ENCODE results near the gene FAM3B. TPM values are rescaled to one million over a fixed set of nuclear protein-coding genes. Genes with fewer than 3 reads are reported as not detected.
"Not testable (repeated sequence)": the region's sequence is repeated elsewhere in the genome, so short reads cannot be mapped to it uniquely, and the experiment has no call there.

The FAM3B gene
- polyA plus RNA-seq, 4 donors, result 15.2 to 25.2 (median 24.4) TPM

DNA sequence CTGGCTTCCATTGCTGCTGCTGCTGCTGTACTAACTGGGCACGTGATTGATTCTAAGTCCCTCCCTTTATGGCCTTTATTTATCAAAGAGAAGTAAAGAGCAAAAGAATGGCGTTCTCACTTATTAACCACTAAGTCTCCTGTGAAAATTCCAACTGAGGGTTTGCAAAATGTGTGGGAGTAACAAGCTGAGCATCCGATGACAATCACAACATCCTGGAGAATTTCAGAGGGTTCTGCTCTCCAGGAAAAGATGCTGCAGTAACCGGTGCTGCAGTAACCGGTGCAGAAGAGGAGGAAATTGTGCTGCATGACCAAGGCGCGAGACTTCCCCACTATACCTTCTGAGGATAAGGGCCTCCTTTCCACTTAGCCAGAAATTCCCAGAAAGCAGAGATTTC lies 32.5 kb downstream of the FAM3B start:
- no peak for DNase-seq (ENCODE audit: low read depth in 4 of 4, low spot score in 3 of 4)

DNA sequence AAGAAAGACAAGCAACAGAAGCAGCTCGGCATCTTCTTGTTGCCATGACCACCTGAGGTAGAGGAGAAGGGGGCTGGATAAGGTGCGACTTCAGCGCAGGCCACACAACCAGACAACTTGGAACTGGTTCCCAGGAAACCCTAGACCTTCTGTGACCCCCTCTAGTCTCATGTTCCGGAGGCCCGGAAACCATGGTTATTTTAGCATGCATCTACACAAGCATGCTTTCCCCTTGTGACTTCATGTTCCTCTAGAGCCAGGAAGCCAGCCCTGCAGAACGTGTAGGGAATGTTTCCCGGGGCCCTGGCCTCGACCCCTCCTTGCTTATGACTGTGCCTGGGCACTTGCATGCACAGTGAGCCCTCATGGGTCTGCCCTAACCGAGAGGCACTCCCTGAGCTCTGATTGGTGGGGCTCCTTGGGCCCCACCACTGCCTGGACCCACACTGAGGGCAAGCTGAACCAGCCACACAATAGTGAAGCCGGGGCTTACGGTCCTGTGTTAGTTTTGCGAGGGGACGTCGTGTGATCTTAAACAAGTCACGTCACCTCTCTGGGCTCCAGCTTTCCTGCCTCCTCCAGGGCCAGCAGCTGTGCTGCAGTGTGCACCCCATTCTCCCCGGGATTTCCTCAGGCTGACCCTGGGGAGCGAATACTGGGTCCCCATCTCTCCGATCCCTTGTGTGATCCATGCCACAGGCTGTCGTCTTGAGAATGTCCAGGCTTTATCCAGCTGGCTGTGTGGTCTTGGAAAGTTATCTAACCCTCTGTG lies 33.2 kb downstream of the FAM3B start:
- no peak for DNase-seq (ENCODE audit: low read depth in 4 of 4, low spot score in 3 of 4)

GRCh38 chr21:41350436-41351155 lies 34.0 kb downstream of the FAM3B start:
- no peak for DNase-seq (ENCODE audit: low read depth in 4 of 4, low spot score in 3 of 4)

GRCh38 chr21:41357546-41357945 lies 40.9 kb downstream of the FAM3B start:
- no peak for DNase-seq (ENCODE audit: low read depth in 4 of 4, low spot score in 3 of 4)

- DNase-seq (ENCODE audit: low read depth in 4 of 4, low spot score in 3 of 4), result no peak
These were observed 41.9 kb downstream of the FAM3B start for GRCh38 chr21:41358193-41359166.

GRCh38 chr21:41359286-41359685 lies 42.7 kb downstream of the FAM3B start:
- no peak for DNase-seq (ENCODE audit: low read depth in 4 of 4, low spot score in 3 of 4)

DNA sequence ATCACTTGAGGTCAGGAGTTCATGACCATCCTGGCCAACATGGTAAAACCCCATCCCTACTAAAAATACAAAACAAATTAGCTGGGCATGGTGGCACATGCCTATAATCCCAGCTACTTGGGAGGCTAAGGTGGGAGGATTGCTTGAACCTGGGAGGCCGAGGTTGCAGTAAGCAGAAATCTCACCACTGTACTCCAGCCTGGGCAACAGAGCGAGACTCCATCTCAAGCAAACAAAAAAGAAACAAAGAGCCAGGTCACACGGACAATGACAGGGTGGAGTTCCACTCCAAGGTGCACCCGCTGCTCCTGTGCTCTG lies 43.1 kb downstream of the FAM3B start:
- DNase-seq (ENCODE audit: low read depth in 4 of 4, low spot score in 3 of 4), result not testable (repeated sequence)

GRCh38 chr21:41360072-41360821 lies 43.6 kb downstream of the FAM3B start:
- DNase-seq (ENCODE audit: low read depth in 4 of 4, low spot score in 3 of 4), result no peak

- DNase-seq (ENCODE audit: low read depth in 4 of 4, low spot score in 3 of 4), result no peak
These were observed 44.6 kb downstream of the FAM3B start for GRCh38 chr21:41361053-41361785.

- no peak for DNase-seq (ENCODE audit: low read depth in 4 of 4, low spot score in 3 of 4)
These were observed 45.4 kb downstream of the FAM3B start, which contains the start of gene MX2 for GRCh38 chr21:41361786-41362604. MX2 (plus strand) TSS chr21:41362027; CDS start chr21:41376907, 14,880 bp downstream.

DNA sequence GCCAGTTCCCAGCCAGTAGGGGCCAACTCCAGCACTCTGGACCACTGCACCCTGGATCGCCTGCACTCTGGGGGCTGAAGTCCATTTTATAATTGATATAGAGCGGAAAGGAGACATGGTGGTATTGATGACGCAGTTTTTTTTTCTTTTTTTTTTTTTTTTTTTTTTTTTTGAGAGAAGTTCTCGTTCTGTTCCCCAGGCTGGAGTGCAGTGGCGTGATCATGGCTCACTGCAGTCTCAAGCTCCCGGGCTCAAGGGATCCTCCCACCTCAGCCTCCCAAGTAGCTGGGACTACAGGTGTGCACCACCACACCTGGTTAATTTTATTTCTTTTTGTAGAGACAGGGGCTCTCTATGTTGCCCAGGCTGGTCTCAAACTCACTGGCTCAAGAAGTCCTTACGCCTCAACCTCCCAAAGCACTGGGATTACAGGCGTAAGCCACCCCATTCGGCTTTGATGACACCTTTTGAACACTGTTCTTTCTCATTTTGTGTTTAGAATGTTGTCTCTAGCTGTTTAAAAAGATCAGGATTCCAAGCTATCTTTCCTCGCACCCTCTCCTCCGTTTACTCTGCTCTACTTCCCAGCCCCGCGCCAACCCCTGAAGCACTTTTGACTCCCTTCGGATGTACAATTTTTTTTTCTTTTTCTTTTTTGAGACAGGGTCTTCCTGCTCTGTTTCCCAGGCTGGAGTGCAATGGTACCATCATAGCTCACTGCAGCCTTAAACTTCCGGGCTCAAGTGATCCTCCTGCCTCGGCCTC lies 46.2 kb downstream of the FAM3B start:
- DNase-seq (ENCODE audit: low read depth in 4 of 4, low spot score in 3 of 4), result no peak

GRCh38 chr21:41363370-41364270 lies 47.0 kb downstream of the FAM3B start:
- no peak for DNase-seq (ENCODE audit: low read depth in 4 of 4, low spot score in 3 of 4)

- DNase-seq (ENCODE audit: low read depth in 4 of 4, low spot score in 3 of 4), result no peak
These were observed 47.7 kb downstream of the FAM3B start for GRCh38 chr21:41364308-41364707.

DNA sequence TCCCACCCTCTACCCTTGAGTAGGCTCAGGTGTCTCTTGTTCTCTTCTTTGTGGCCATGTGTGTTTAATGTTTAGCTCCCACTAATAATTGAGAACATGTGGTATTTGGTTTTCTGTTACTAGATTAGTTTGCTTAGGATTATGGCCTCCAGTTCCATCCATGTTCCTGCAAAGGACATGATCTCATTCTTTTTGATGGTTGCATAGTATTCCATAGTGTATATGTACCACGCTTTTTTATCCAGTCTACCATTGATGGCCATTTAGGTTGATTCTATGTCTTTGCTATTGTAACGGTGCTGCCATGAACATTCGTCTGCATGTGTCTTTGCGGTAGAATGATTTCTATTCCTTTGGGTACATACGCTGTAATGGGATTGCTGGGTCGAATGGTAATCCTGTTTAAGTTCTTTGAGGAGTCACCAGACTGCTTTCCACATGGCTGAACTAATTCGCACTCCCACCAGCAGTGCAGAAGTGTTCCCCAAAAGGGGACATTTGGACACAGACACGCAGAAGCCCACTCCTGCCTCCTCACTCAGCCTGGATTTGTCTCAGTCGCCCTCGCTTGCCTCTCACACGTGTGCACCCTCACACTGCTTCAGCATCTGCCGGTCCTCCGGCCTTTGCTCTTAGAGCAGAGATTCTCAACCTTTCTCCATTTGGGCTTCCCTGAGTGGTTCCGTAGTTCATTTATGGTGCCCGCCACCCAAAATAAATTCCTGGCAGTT lies 48.9 kb downstream of the FAM3B start:
- DNase-seq (ENCODE audit: low read depth in 4 of 4, low spot score in 3 of 4), result no peak

- no peak for DNase-seq (ENCODE audit: low read depth in 4 of 4, low spot score in 3 of 4)
These were observed 50.0 kb downstream of the FAM3B start for GRCh38 chr21:41366522-41367151.

All from right renal pelvis (tissue), 4 donors.